IMR-90 (cell line): Measurements from ENCODE around the gene TAF9. TPM values are rescaled to one million over a fixed set of nuclear protein-coding genes. Genes with fewer than 3 reads are reported as not detected.
A peak's percentile ranks its signal among the peaks of the same experiment; 100 is the strongest.
"Not testable (repeated sequence)": the region's sequence is repeated elsewhere in the genome, so short reads cannot be mapped to it uniquely, and the experiment has no call there.

ENCODE experiments used
- ATAC-seq: fragments of 200-7000 bp; cut with Tn5 transposase; 2 replicates; pipeline ENCODE4 v1.9.1; 2020; ENCODE audit warnings: low read depth, mild to moderate bottlenecking, moderate library complexity
- BruUV-seq: library from RNA; stranded (reverse); fragments of 400-500 nt; replicated peaks from 2 replicates; lab custom pipeline; 2021; lab: Mats Ljungman, UMichigan
- CTCF ChIA-PET: fragments of 300-600 bp; formaldehyde crosslinking; extraction: SDS; loops from one replicate; lab custom pipeline; 2021; ENCODE audit warnings: antibody characterized with exemption; lab: Yijun Ruan, JAX
- POLR2A ChIA-PET: fragments of 300-600 bp; sonication (Branson Sonifier 250); formaldehyde crosslinking; loops from one replicate; lab custom pipeline; 2022; ENCODE audit warnings: antibody characterized with exemption; ENCODE audit not compliant: unreplicated experiment; lab: Charles Lee
- DNase-seq: peaks from one replicate; pipeline ENCODE4 v3.0.0; 2013
- H2AFZ ChIP-seq: replicated peaks from 2 replicates; pipeline ENCODE3; 2013; ENCODE audit warnings: low read length, mild to moderate bottlenecking; ENCODE audit not compliant: poor library complexity
- H2AK5ac ChIP-seq: 2 replicates; pipeline ENCODE4 v1.6.1; 2013; ENCODE audit warnings: low read depth, low read length, inconsistent platforms
- H2AK9ac ChIP-seq: replicated peaks from 2 replicates; pipeline ENCODE3; 2013; ENCODE audit warnings: mild to moderate bottlenecking, low read depth, low read length, moderate library complexity; ENCODE audit not compliant: poor library complexity
- H2BK120ac ChIP-seq: 2 replicates; pipeline ENCODE4 v1.6.1; 2013; ENCODE audit warnings: low read depth, low read length, inconsistent platforms
- H2BK15ac ChIP-seq: 3 replicates; pipeline ENCODE4 v1.6.1; 2013; ENCODE audit warnings: low read depth, low read length, inconsistent platforms
- H2BK20ac ChIP-seq: 2 replicates; pipeline ENCODE4 v1.6.1; 2013; ENCODE audit warnings: low read depth, mild to moderate bottlenecking, inconsistent platforms, low read length, moderate library complexity
- H2BK5ac ChIP-seq: 2 replicates; pipeline ENCODE4 v1.6.1; 2013; ENCODE audit warnings: mild to moderate bottlenecking, low read depth, low read length, inconsistent platforms; ENCODE audit not compliant: poor library complexity, severe bottlenecking
- H3K14ac ChIP-seq: replicated peaks from 2 replicates; pipeline ENCODE4 v1.6.1; 2013; ENCODE audit warnings: low read depth, low read length, inconsistent platforms
- H3K18ac ChIP-seq: 2 replicates; pipeline ENCODE4 v1.6.1; 2013; ENCODE audit warnings: low read depth, low read length, control low read depth
- H3K23ac ChIP-seq: 2 replicates; pipeline ENCODE4 v1.6.1; 2013; ENCODE audit warnings: low read depth, low read length, inconsistent platforms
- H3K27ac ChIP-seq: 2 replicates; pipeline ENCODE4 v1.5.1; 2013; ENCODE audit warnings: mild to moderate bottlenecking, control low read depth, low read length; ENCODE audit not compliant: insufficient read depth
- H3K27me3 ChIP-seq: 2 replicates; pipeline ENCODE4 v1.6.1; 2013; ENCODE audit warnings: low read length; ENCODE audit not compliant: control insufficient read depth, insufficient read depth
- H3K36me3 ChIP-seq: 2 replicates; pipeline ENCODE4 v1.6.1; 2013; ENCODE audit warnings: low read length, mixed read lengths; ENCODE audit not compliant: control insufficient read depth, insufficient read depth
- H3K4ac ChIP-seq: 2 replicates; pipeline ENCODE4 v1.6.1; 2013; ENCODE audit warnings: low read depth, low read length, inconsistent platforms
- H3K4me1 ChIP-seq: 2 replicates; pipeline ENCODE4 v1.6.1; 2013; ENCODE audit warnings: low read length, mixed read lengths; ENCODE audit not compliant: control insufficient read depth, insufficient read depth
- H3K4me2 ChIP-seq: 2 replicates; pipeline ENCODE4 v1.6.1; 2013; ENCODE audit warnings: low read depth, mild to moderate bottlenecking, control low read depth, low read length, moderate library complexity
- H3K4me3 ChIP-seq: 2 replicates; pipeline ENCODE4 v1.5.1; 2013; ENCODE audit warnings: low read depth, mild to moderate bottlenecking, control low read depth, low read length, moderate library complexity; ENCODE audit not compliant: insufficient read depth
- H3K56ac ChIP-seq: 2 replicates; pipeline ENCODE4 v1.6.1; 2013; ENCODE audit warnings: low read length, inconsistent platforms; ENCODE audit not compliant: insufficient read depth; ENCODE audit errors: extremely low read depth
- H3K79me1 ChIP-seq, 2 experiments: 2 replicates each; pipeline ENCODE4 v1.6.1; 2013; ENCODE audit warnings: low read length in 2 of 2, inconsistent platforms in 1 of 2, low read depth in 1 of 2
- H3K9ac ChIP-seq: 2 replicates; pipeline ENCODE4 v1.6.1; 2013; ENCODE audit warnings: low read depth, low read length, control low read depth
- H3K9me1 ChIP-seq: 2 replicates; pipeline ENCODE4 v1.6.1; 2013; ENCODE audit warnings: low read length, inconsistent platforms; ENCODE audit not compliant: insufficient read depth
- H3K9me3 ChIP-seq: 2 replicates; pipeline ENCODE4 v1.6.1; 2013; ENCODE audit warnings: low read length; ENCODE audit not compliant: control insufficient read depth, insufficient read depth
- H4K20me1 ChIP-seq: 2 replicates; pipeline ENCODE4 v1.6.1; 2013; ENCODE audit warnings: low read length, inconsistent platforms; ENCODE audit not compliant: insufficient read depth
- H4K5ac ChIP-seq: 2 replicates; pipeline ENCODE4 v1.6.1; 2013; ENCODE audit warnings: mild to moderate bottlenecking, low read depth, low read length, control low read depth
- H4K8ac ChIP-seq, 2 experiments: 2 replicates each; pipeline ENCODE4 v1.6.1; 2013; ENCODE audit warnings: low read depth in 2 of 2, low read length in 2 of 2, control low read depth in 1 of 2, inconsistent platforms in 1 of 2
- H4K91ac ChIP-seq: 2 replicates; pipeline ENCODE4 v1.6.1; 2013; ENCODE audit warnings: low read depth, low read length, inconsistent platforms; ENCODE audit not compliant: insufficient read depth
- WGBS, 2 experiments: methylation state at CpG; one replicate each; pipeline versions ENCODE4 v1.1.5 to v1.1.7; 2013; ENCODE audit warnings: missing lambda C conversion rate in 2 of 2; ENCODE audit not compliant: insufficient read length in 1 of 2; ENCODE audit errors: extremely low coverage in 2 of 2; 5-methylcytosine and 5-hydroxymethylcytosine counted together
- dilution Hi-C: fragments of 300-500 bp; cut with HindIII; formaldehyde crosslinking; loops from one replicate; pipeline ENCODE4 v1.14.3; 2018; ENCODE audit warnings: low sequenced_read_pairs; ENCODE audit not compliant: unreplicated experiment
- in situ Hi-C: fragments of 300-500 bp; cut with MboI; formaldehyde crosslinking; loops from 3 replicates; pipeline ENCODE4 v1.14.3; 2019; ENCODE audit warnings: low sequenced_read_pairs, inconsistent platforms, mixed read lengths
- intact Hi-C: fragments of 100-400 bp; cut with micrococcal nuclease; formaldehyde crosslinking; loops from 2 replicates; pipeline ENCODE4 v1.10.0; 2022
- polyA plus RNA-seq, 3 experiments: library from polyadenylated mRNA; depleted of rRNA; stranded (reverse); fragments of >200 nt; gene quantifications; 2 replicates each; pipeline ENCODE4 v1.2.3, GENCODE V29; 2012; ENCODE audit warnings: low replicate concordance in 1 of 3
- total RNA-seq: library from RNA; depleted of rRNA; stranded (reverse); fragments of >200 nt; gene quantifications from 2 replicates; pipeline ENCODE4 v1.2.3, GENCODE V29; 2012

Gene TAF9
- total and polyA plus RNA-seq, 2 of the 4 experiments (the other 2 are of a cell fraction) = 107 to 127 TPM

GRCh38 chr5:69370335-69370734 is 1.0 kb upstream of the TAF9 start:
- peak overlapping the region; percentile 96 for H3K4ac ChIP-seq
- 0 out of 2 replicates have a peak overlapping the region, but pooled peaks have one; percentile 78 for H4K91ac ChIP-seq
- POLR2A ChIA-PET = interaction anchor here (0.9 kb wide), 1 partner anchor 277 kb away, joined by 3 read pairs; the partner anchor contains the start of gene SLC30A5
- H3K14ac ChIP-seq = peak overlapping the region; percentile 91; the same call in 1 of the 2 replicates
- H2BK20ac ChIP-seq, H2BK120ac ChIP-seq, H3K18ac ChIP-seq, dilution Hi-C loops, DNase-seq, CTCF ChIA-PET, H3K9me3 ChIP-seq, H3K9me1 ChIP-seq, H3K27me3 ChIP-seq, H2BK15ac ChIP-seq, H2BK5ac ChIP-seq, H3K36me3 ChIP-seq, H3K4me1 ChIP-seq, in situ Hi-C loops, BruUV-seq, ATAC-seq: not testable (repeated sequence)
- H2AFZ ChIP-seq = peak overlapping the region; percentile 98
- H2AK5ac ChIP-seq = peak overlapping the region; percentile 64
- peak overlapping the region; percentile 97 for H3K9ac ChIP-seq
- peak overlapping the region; percentile 72 for H2AK9ac ChIP-seq
- peak overlapping the region; percentile 65 to 95; a peak in 3 of 4 replicates for H4K8ac ChIP-seq
- peaks cover 16% of the 10 kb centered on the region; the same call in 1 of the 2 replicates for H4K20me1 ChIP-seq
- peak overlapping the region; percentile 93 for H3K4me2 ChIP-seq
- peak overlapping the region; percentile 39; the same call in 1 of the 2 replicates for H4K5ac ChIP-seq
- peak overlapping the region; percentile 88; the same call in 1 of the 2 replicates for H3K23ac ChIP-seq
- 0 out of 2 replicates have a peak overlapping the region, but pooled peaks have one; percentile 14 for H3K27ac ChIP-seq
- intact Hi-C loops = loop anchor here (5.0 kb wide), 2 partner anchors 37 to 52 kb away; no protein-coding TSS in a partner anchor
- peak overlapping the region; percentile 64 for H3K4me3 ChIP-seq
- WGBS, 2 experiments = 0% methylated on average over 4 of the region's 16 CpGs; no CpG with 5 or more reads in 1 of the 2 experiments
- peaks cover 9 to 34% of the 10 kb centered on the region in 2 experiments; a peak in 3 of 4 replicates for H3K79me1 ChIP-seq
- H3K56ac ChIP-seq = peak overlapping the region; percentile 67
